Neural cell (in vitro differentiated cells): ENCODE results near the gene AZU1.

Experiments used
- CTCF ChIP-seq: fragments of 450-650 bp; IDR thresholded peaks from 2 replicates; pipeline ENCODE4 v1.5.1; 2014; ENCODE audit warnings: antibody characterized with exemption, mild to moderate bottlenecking, moderate library complexity; ENCODE audit not compliant: poor library complexity, severe bottlenecking
- POLR2AphosphoS5 ChIP-seq: IDR thresholded peaks from 2 replicates; pipeline ENCODE4 v1.6.1; 2012

GRCh38 chr19:815079-815774, 12.4 kb upstream of the AZU1 start:
- TF ChIP-seq CTCF (no peak), POLR2AphosphoS5 (peak; percentile 11)
